HepG2 (cell line): ENCODE results near the gene LRRC32.

Experiments
- CBX1 ChIP-seq: IDR thresholded peaks from one replicate; pipeline ENCODE4 v1.6.1; 2016; ENCODE audit warnings: antibody characterized with exemption, low read depth
- POLR2A ChIP-seq, 2 experiments: IDR thresholded peaks; 2 replicates each; pipeline ENCODE4 v1.6.1; 2011; ENCODE audit warnings: low read depth in 2 of 2, low read length in 2 of 2, mild to moderate bottlenecking in 1 of 2, moderate library complexity in 1 of 2; ENCODE audit not compliant: insufficient read depth in 1 of 2
- TF ChIP-seq, protein P1 (sequence below): sonication (generic); formaldehyde crosslinking; IDR thresholded peaks from 2 replicates; pipeline ENCODE4 v1.5.0; 2020; ENCODE audit warnings: mild to moderate bottlenecking, missing genetic modification reagents, moderate library complexity
- TF ChIP-seq, protein P2 (sequence below): sonication (generic); formaldehyde crosslinking; IDR thresholded peaks from 2 replicates; pipeline ENCODE4 v1.4.0; 2020; ENCODE audit warnings: low read depth, missing genetic modification reagents
- TF ChIP-seq, protein P3 (sequence below): IDR thresholded peaks from 2 replicates; pipeline ENCODE4 v1.6.1; 2016; ENCODE audit warnings: missing compliant biosample characterization, missing genetic modification reagents, borderline replicate concordance

DNA sequence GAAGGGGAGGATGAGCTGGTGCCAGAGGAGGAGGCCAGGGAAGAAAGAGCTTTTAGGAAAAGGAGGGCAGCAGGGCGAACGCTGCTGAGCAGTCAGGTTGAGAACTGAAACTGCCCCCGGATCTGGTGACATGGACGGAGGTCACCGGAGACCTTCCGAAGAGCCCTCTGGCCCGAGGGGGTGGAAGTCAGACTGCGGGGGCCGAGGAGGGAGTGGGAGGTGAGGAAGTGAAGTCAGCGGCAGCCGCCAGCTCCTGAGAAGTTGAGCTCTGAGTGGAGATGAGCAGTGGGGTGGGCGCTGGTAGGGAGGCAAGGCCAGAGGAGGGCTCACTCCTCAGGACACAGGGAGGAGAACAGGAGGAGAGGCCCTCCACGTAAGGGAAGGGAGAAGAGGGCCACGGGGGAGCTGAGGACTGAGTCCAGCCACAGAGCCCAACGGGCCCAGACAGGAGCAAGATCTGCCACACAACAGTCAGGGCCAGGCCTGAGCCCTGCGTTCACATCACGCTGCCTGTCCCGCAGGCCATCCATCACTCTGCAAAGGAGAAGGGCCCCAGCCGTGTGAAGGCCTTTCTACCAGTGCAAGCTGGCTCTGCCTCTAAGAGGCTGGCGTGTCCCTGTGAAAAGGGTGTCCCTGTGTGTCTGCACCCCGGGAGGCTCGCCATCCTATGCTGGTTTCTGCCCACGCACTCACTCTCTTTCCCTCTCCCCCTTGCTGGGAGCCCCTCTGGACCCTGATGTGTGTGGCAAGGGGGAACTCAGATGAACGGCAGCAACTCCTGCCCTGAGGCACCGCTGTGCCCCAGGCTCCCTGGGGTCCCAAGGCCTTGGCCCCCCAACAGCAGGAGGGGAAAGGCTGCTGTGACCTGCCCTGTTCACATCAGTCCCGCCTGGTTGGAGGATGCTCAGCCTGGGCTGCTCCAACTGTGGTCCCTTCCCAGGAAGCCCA lies 19.0 kb upstream of the LRRC32 start:
- TF ChIP-seq POLR2A (IDR thresholded peaks at IDR 0.05; ENCODE audit: insufficient read depth in 1 of 2, low read depth in 2 of 2, low read length in 2 of 2) = no peak
- TF ChIP-seq, protein P1, sequence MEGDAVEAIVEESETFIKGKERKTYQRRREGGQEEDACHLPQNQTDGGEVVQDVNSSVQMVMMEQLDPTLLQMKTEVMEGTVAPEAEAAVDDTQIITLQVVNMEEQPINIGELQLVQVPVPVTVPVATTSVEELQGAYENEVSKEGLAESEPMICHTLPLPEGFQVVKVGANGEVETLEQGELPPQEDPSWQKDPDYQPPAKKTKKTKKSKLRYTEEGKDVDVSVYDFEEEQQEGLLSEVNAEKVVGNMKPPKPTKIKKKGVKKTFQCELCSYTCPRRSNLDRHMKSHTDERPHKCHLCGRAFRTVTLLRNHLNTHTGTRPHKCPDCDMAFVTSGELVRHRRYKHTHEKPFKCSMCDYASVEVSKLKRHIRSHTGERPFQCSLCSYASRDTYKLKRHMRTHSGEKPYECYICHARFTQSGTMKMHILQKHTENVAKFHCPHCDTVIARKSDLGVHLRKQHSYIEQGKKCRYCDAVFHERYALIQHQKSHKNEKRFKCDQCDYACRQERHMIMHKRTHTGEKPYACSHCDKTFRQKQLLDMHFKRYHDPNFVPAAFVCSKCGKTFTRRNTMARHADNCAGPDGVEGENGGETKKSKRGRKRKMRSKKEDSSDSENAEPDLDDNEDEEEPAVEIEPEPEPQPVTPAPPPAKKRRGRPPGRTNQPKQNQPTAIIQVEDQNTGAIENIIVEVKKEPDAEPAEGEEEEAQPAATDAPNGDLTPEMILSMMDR (CRISPR knock-in tag) = no peak
- TF ChIP-seq, protein P2, sequence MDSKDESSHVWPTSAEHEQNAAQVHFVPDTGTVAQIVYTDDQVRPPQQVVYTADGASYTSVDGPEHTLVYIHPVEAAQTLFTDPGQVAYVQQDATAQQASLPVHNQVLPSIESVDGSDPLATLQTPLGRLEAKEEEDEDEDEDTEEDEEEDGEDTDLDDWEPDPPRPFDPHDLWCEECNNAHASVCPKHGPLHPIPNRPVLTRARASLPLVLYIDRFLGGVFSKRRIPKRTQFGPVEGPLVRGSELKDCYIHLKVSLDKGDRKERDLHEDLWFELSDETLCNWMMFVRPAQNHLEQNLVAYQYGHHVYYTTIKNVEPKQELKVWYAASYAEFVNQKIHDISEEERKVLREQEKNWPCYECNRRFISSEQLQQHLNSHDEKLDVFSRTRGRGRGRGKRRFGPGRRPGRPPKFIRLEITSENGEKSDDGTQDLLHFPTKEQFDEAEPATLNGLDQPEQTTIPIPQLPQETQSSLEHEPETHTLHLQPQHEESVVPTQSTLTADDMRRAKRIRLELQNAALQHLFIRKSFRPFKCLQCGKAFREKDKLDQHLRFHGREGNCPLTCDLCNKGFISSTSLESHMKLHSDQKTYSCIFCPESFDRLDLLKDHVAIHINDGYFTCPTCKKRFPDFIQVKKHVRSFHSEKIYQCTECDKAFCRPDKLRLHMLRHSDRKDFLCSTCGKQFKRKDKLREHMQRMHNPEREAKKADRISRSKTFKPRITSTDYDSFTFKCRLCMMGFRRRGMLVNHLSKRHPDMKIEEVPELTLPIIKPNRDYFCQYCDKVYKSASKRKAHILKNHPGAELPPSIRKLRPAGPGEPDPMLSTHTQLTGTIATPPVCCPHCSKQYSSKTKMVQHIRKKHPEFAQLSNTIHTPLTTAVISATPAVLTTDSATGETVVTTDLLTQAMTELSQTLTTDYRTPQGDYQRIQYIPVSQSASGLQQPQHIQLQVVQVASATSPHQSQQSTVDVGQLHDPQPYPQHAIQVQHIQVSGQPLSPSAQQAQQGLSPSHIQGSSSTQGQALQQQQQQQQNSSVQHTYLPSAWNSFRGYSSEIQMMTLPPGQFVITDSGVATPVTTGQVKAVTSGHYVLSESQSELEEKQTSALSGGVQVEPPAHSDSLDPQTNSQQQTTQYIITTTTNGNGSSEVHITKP (CRISPR knock-in tag) = no peak
- TF ChIP-seq CBX1 = no peak
- TF ChIP-seq, protein P3, sequence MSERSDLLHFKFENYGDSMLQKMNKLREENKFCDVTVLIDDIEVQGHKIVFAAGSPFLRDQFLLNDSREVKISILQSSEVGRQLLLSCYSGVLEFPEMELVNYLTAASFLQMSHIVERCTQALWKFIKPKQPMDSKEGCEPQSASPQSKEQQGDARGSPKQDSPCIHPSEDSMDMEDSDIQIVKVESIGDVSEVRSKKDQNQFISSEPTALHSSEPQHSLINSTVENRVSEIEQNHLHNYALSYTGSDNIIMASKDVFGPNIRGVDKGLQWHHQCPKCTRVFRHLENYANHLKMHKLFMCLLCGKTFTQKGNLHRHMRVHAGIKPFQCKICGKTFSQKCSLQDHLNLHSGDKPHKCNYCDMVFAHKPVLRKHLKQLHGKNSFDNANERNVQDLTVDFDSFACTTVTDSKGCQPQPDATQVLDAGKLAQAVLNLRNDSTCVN (CRISPR knock-in tag) = no peak
